ENCODE measurements around the gene PNPLA4.

GRCh38 chrX:7926501-7926900, 712 bp downstream of the PNPLA4 start:
- TF ChIP-seq, protein P1, sequence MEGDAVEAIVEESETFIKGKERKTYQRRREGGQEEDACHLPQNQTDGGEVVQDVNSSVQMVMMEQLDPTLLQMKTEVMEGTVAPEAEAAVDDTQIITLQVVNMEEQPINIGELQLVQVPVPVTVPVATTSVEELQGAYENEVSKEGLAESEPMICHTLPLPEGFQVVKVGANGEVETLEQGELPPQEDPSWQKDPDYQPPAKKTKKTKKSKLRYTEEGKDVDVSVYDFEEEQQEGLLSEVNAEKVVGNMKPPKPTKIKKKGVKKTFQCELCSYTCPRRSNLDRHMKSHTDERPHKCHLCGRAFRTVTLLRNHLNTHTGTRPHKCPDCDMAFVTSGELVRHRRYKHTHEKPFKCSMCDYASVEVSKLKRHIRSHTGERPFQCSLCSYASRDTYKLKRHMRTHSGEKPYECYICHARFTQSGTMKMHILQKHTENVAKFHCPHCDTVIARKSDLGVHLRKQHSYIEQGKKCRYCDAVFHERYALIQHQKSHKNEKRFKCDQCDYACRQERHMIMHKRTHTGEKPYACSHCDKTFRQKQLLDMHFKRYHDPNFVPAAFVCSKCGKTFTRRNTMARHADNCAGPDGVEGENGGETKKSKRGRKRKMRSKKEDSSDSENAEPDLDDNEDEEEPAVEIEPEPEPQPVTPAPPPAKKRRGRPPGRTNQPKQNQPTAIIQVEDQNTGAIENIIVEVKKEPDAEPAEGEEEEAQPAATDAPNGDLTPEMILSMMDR (conservative IDR thresholded peaks at IDR 0.05; ENCODE audit: low read depth, low read length), result no peak
- no peak for TF ChIP-seq EZH2 (IDR thresholded peaks at IDR 0.05; ENCODE audit: borderline replicate concordance, low read depth, low read length, poor library complexity, severe bottlenecking)
